ENCODE measurements around the gene SAFB. TPM values are rescaled to one million over a fixed set of nuclear protein-coding genes. Genes with fewer than 3 reads are reported as not detected.

The SAFB gene
- total RNA-seq, 2 experiments from 2014 or later, result 68.9 to 177 TPM

DNA sequence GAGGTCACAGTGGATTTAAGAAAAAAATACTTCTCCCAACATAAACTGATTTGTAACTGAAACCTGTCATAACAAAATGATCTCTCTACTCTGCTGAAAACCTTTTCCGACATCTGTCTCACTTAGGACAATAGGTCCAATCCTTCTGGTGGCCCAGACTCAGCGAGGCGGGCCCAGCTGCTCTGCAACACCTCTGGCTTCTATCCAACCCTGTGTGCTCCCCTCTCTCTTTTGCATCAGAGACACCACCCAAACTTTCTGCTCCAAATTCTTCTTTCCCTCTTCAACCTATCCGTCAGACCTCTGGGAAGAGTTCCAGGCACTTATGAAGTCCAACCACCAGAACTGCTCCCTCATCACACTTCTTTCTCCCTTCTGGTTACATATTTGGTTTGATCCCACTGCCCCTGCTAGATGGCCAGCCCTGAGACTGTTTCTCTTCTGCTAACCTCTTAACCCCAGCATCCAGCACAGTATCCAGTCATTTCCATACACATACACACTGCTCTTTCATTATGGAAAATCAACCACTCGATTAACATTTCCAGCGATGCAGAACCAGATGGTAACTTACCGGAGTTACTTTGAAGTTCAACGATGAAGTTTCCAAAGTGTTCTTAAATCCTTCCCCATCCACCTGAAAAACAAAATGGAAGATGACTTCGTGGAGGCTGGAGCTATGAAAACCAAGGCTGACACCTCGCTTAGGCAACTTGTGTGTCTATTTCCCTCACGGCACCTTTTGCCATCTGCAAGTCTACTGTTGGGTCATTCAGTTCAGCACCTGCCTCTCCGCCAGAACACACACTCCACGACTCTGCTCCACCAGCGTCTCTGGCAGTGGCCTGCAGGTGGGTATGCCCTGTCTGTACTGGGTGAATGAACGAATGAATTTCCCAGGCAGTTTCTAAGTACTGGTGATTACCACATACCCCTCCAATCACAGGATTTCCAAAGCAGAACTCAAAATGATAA lies 9.7 kb upstream of the SAFB start:
- no peak overlapping the region for H2AFZ ChIP-seq (ENCODE audit: low read length)
- no peak for DNase-seq (ENCODE audit: low spot score)
- H3K9me3 ChIP-seq (ENCODE audit: low read length), result no peaks in the 10 kb centered on the region
- no peak for TF ChIP-seq EZH2phosphoT487 (IDR thresholded peaks at IDR 0.05; ENCODE audit: borderline replicate concordance, low read depth, low read length)
- TF ChIP-seq CTCF (conservative IDR thresholded peaks at IDR 0.05; ENCODE audit: low read length), result no peak
- no peaks in the 10 kb centered on the region for H3K9me2 ChIP-seq (ENCODE audit: insufficient read depth, low read length)
- no TSS peak for BruUV-seq (replicated peaks)
- CTCF ChIA-PET (ENCODE audit: unreplicated experiment), result no interaction called here
- no peaks in the 10 kb centered on the region for H3K4me1 ChIP-seq (ENCODE audit: insufficient read depth, low read length, poor library complexity, severe bottlenecking)
- H3K79me2 ChIP-seq (ENCODE audit: insufficient read depth, low read depth, low read length), result peaks cover 15% of the 10 kb centered on the region
- intact Hi-C loops (cut with micrococcal nuclease; ENCODE audit: unreplicated experiment), result no loop called here
- H4K20me1 ChIP-seq (ENCODE audit: insufficient read depth, low read length), result 0 out of 2 replicates have a peak, but pooled peaks cover 9% of the 10 kb centered on the region
- peaks cover 93% of the 10 kb centered on the region for H3K36me3 ChIP-seq (ENCODE audit: insufficient read depth, low read length)
- no peak overlapping the region for H3K4me2 ChIP-seq (ENCODE audit: low read length)
- H3K27ac ChIP-seq (ENCODE audit: low read depth, low read length, poor library complexity, severe bottlenecking), result no peak overlapping the region
- POLR2A ChIA-PET, result interaction anchor here (0.6 to 1.1 kb wide), 2 partner anchors 9 to 17 kb away, joined by 3 to 4 read pairs; partner anchors contain the start of gene SAFB2
- H3K4me3 ChIP-seq (ENCODE audit: low read depth, low read length, poor library complexity, severe bottlenecking), result no peak overlapping the region

GRCh38 chr19:5615756-5616327 lies 7.0 kb upstream of the SAFB start:
- no peaks in the 10 kb centered on the region for H3K9me3 ChIP-seq (ENCODE audit: low read length)
- H3K4me1 ChIP-seq (ENCODE audit: insufficient read depth, low read length, poor library complexity, severe bottlenecking), result peaks cover 11% of the 10 kb centered on the region
- POLR2A ChIA-PET, result no interaction called here
- peaks cover 41% of the 10 kb centered on the region for H3K79me2 ChIP-seq (ENCODE audit: insufficient read depth, low read depth, low read length)
- H3K9me2 ChIP-seq (ENCODE audit: insufficient read depth, low read length), result no peaks in the 10 kb centered on the region
- H3K4me3 ChIP-seq (ENCODE audit: low read depth, low read length, poor library complexity, severe bottlenecking), result no peak overlapping the region
- H4K20me1 ChIP-seq (ENCODE audit: insufficient read depth, low read length), result peaks cover 15% of the 10 kb centered on the region; the same call in 1 of the 2 replicates
- CTCF ChIA-PET (ENCODE audit: unreplicated experiment), result no interaction called here
- no peak overlapping the region for H3K27ac ChIP-seq (ENCODE audit: low read depth, low read length, poor library complexity, severe bottlenecking)
- peaks cover 93% of the 10 kb centered on the region for H3K36me3 ChIP-seq (ENCODE audit: insufficient read depth, low read length)
- no TSS peak for BruUV-seq (replicated peaks)
- TF ChIP-seq EZH2phosphoT487 (IDR thresholded peaks at IDR 0.05; ENCODE audit: borderline replicate concordance, low read depth, low read length), result no peak
- TF ChIP-seq CTCF (conservative IDR thresholded peaks at IDR 0.05; ENCODE audit: low read length), result no peak
- H2AFZ ChIP-seq (ENCODE audit: low read length), result no peak overlapping the region
- DNase-seq (ENCODE audit: low spot score), result no peak
- no peak overlapping the region for H3K4me2 ChIP-seq (ENCODE audit: low read length)
- intact Hi-C loops (cut with micrococcal nuclease; ENCODE audit: unreplicated experiment), result no loop called here

All from OCI-LY7 (cell line).